ENCODE measurements around the gene GLI1. TPM values are rescaled to one million over a fixed set of nuclear protein-coding genes. Genes with fewer than 3 reads are reported as not detected.
"Not testable (repeated sequence)": the region's sequence is repeated elsewhere in the genome, so short reads cannot be mapped to it uniquely, and the experiment has no call there.

GLI1 gene
- polyA plus RNA-seq, 2 of the 4 experiments (the other 2 are of a cell fraction) = 13.1 to 27.3 TPM

DNA sequence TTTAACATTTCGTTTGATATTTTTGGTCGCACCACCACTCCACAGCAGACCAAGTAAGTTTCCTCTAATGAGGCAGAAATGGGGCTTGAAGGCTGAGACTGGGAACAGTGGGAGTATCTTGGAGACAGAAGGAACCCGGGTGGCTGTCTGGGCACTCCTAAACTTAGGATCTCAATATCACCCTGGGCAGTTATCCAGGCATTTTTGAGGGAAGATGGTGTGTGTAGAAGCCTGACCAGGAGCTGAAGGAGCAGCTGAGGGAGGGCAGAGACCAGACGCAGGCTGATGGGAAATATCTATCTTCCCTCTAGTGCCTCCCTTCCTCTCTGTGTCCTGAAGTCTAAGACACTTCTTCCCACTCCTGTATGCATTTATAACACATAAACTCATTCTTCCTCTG, 39.0 kb downstream of the GLI1 start:
- FAIRE-seq (no peak), DNase-seq (ENCODE audit: low read depth in 1 of 2, low spot score in 1 of 2) (no peak), ATAC-seq (no peak)
- no peak for TF ChIP-seq NR3C1 (IDR thresholded peaks at IDR 0.05)
- TF ChIP-seq CBX2 (IDR thresholded peaks at IDR 0.05; ENCODE audit: borderline replicate concordance, low read depth) = no peak
- no peak for TF ChIP-seq RARB (CRISPR knock-in tag; IDR thresholded peaks at IDR 0.05)
- no peak for TF ChIP-seq SREBF2 (IDR thresholded peaks at IDR 0.05)
- no peak for TF ChIP-seq ZSCAN20 (CRISPR knock-in tag; IDR thresholded peaks at IDR 0.05)
- TF ChIP-seq CHD4 (IDR thresholded peaks at IDR 0.05; ENCODE audit: borderline replicate concordance) = no peak
- TF ChIP-seq EP300 (IDR thresholded peaks at IDR 0.05) = no peak
- TF ChIP-seq HDAC2 (IDR thresholded peaks at IDR 0.05) = no peak
- TF ChIP-seq GATA3 (IDR thresholded peaks at IDR 0.05; ENCODE audit: borderline replicate concordance) = no peak
- H3K4me2 ChIP-seq = no peak overlapping the region
- H3K4me3 ChIP-seq = no peak overlapping the region
- ChIA-PET POLR2A (no interaction called here), CTCF (no interaction called here)
- no peaks in the 10 kb centered on the region for H3K9me3 ChIP-seq
- WGBS (ENCODE audit: missing lambda C conversion rate) = 91% methylated on average over 4 of the region's 4 CpGs
- no peaks in the 10 kb centered on the region for H3K4me1 ChIP-seq
- no peak overlapping the region for H3K27ac ChIP-seq

GRCh38 chr12:57500213-57500612, 40.6 kb downstream of the GLI1 start:
- Histone ChIP-seq H3K9me3 (no peaks in the 10 kb centered on the region), H3K27ac (no peak overlapping the region), H3K4me1 (no peaks in the 10 kb centered on the region), H3K4me2 (no peak overlapping the region), H3K4me3 (no peak overlapping the region)
- WGBS (ENCODE audit: missing lambda C conversion rate) = 95% methylated on average over 11 of the region's 11 CpGs
- no peak for DNase-seq (ENCODE audit: low read depth in 1 of 2, low spot score in 1 of 2)
- no peak for ATAC-seq
- ChIA-PET CTCF (interaction anchor here (1.0 to 1.4 kb wide), 3 partner anchors 11 to 37 kb away, joined by 3 to 5 read pairs (median 3); no protein-coding TSS in a partner anchor), POLR2A (interaction anchor here (0.9 kb wide), 1 partner anchor 15 kb away, joined by 3 read pairs; no protein-coding TSS in a partner anchor)
- TF ChIP-seq JUN (IDR thresholded peaks at IDR 0.05) (no peak), SREBF2 (IDR thresholded peaks at IDR 0.05) (no peak), ZFP36 (IDR thresholded peaks at IDR 0.05; ENCODE audit: borderline replicate concordance, partially characterized antibody) (no peak), CHD2 (IDR thresholded peaks at IDR 0.05; ENCODE audit: low read length, partially characterized antibody) (no peak)
- TF ChIP-seq, protein P1, sequence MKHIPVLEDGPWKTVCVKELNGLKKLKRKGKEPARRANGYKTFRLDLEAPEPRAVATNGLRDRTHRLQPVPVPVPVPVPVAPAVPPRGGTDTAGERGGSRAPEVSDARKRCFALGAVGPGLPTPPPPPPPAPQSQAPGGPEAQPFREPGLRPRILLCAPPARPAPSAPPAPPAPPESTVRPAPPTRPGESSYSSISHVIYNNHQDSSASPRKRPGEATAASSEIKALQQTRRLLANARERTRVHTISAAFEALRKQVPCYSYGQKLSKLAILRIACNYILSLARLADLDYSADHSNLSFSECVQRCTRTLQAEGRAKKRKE (CRISPR knock-in tag; IDR thresholded peaks at IDR 0.05; ENCODE audit: low read depth) = no peak
- FAIRE-seq = no peak

GRCh38 chr12:57502311-57502969, 42.9 kb downstream of the GLI1 start:
- ChIA-PET POLR2A (interaction anchor here (0.7 kb wide), 2 partner anchors 9 to 128 kb away, joined by 5 to 13 read pairs; no protein-coding TSS in a partner anchor), CTCF (interaction anchor here (1.3 to 2.4 kb wide), 3 partner anchors 9 to 44 kb away, joined by 4 to 15 read pairs (median 11); no protein-coding TSS in a partner anchor)
- not testable (repeated sequence) for H3K4me3 ChIP-seq; ATAC-seq; H3K4me2 ChIP-seq; DNase-seq (ENCODE audit: low read depth in 1 of 2, low spot score in 1 of 2); H3K9me3 ChIP-seq; H3K4me1 ChIP-seq; FAIRE-seq; H3K27ac ChIP-seq
- WGBS (ENCODE audit: missing lambda C conversion rate) = 96% methylated on average over 22 of the region's 22 CpGs

- CTCF ChIA-PET = not testable (repeated sequence)
Observed at GRCh38 chr12:57506541-57506940, 47.0 kb downstream of the GLI1 start.

GRCh38 chr12:57507796-57508195, 48.2 kb downstream of the GLI1 start:
- FAIRE-seq; H3K4me2 ChIP-seq; ATAC-seq; H3K4me3 ChIP-seq; H3K9me3 ChIP-seq; H3K27ac ChIP-seq; CTCF ChIA-PET; POLR2A ChIA-PET; DNase-seq (ENCODE audit: low read depth in 1 of 2, low spot score in 1 of 2); H3K4me1 ChIP-seq: not testable (repeated sequence)
- 88% methylated on average over 14 of the region's 28 CpGs for WGBS (ENCODE audit: missing lambda C conversion rate)

More at GRCh38 chr12:57506541-57506940, 47.0 kb downstream of the GLI1 start:
- 98% methylated on average over 4 of the region's 4 CpGs for WGBS (ENCODE audit: missing lambda C conversion rate)
- POLR2A ChIA-PET = interaction anchor here (0.7 kb wide), 1 partner anchor 437 kb away, joined by 3 read pairs; no protein-coding TSS in a partner anchor
- not testable (repeated sequence) for DNase-seq (ENCODE audit: low read depth in 1 of 2, low spot score in 1 of 2); FAIRE-seq; H3K4me3 ChIP-seq; H3K27ac ChIP-seq; H3K4me2 ChIP-seq; H3K4me1 ChIP-seq; H3K9me3 ChIP-seq; ATAC-seq
